ENCODE data around the gene PIEZO2.
"Not testable (repeated sequence)": the region's sequence is repeated elsewhere in the genome, so short reads cannot be mapped to it uniquely, and the experiment has no call there.

The PIEZO2 gene

DNA sequence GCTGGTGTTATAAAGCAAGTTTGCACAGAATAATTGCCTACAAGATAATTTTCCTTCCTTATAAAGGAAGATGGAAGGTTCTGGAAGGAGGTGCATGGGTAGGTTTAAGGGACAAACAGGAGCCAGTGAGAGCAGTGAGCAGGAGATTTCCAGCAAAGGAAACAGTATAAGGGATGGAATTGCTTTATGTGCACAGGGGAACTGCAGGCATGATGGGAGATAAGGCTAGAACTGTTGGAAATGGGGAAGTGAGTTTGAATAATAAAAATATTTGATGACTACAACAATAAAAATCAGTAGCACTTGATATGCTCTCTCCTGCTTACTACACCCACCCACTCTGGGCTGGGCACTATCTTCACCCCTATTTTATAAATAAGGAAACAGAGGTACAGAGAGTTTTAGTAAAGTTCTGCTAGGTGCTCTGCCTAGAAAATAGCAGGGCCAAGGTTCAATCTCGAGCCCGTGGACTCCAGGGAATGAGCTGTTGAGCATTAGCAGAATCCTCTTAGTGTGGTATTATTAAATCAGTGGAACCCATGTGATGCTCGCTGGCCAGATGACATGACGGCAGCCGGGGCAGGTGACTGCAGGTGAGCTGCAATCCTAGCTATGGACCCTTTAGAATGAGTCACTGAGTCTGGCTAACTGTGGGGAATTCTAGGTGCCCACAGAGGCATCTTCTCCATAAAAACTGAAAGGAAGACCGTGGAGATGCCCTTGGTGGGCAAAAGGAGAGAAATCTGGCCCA, 302.5 kb downstream of the PIEZO2 start:
- no peak for DNase-seq (ENCODE audit: low read depth)

DNA sequence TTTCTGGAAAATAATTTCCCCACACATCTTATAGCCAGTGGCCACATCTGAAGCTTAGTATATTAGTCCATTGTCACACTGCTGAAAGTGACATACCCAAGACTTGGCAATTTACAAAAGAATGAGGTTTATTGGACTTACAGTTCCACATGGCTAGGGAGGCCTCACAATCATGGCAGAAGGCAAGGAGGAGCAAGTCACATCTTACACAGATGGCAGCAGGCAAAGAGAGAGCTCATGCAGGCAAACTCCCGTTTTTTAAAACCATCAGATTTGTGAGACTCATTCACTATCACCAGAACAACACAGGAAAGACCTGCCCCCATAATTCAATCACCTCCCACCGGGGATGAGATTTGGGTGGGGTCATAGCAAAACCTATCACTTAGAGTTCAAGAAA, 303.3 kb downstream of the PIEZO2 start:
- not testable (repeated sequence) for DNase-seq (ENCODE audit: low read depth)

DNA sequence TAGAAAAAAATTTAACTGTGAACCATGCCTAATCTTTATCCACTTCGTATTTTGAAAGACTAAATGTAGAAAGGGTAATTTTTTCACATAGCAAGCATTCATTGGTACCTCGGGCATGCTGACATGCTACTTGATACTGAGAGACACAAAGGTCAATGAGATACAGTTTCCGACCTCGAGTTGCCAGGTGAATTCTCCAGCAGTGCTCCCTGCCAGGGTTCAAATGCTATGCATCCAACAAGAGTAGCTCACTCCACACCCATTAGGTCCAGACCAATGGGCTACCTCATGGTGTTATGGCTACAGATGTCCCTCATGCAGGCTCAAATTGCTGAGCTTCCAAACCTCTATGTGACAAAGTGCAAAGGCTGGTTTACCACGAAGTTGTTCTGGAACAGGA, 305.8 kb downstream of the PIEZO2 start:
- DNase-seq (ENCODE audit: low read depth), result no peak

DNA sequence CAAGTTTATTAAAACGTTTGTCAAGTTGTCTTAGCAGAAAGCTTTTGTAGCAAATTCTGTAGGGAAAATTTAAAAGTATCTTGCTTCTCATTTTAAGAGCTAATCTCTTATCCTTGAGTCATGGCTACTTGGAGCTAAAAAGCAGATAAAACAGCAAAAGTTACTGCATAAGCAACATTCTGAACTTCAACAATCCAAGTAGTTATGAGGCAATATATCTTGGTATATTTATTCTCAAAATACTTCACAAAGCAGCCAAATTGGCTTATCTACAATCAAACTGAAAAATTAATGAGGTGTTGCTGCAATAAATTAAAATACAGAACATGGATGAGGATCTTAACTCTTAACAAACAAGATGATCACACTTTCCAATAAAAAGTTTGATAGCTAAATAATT, 306.5 kb downstream of the PIEZO2 start:
- peak; percentile 83 for DNase-seq (ENCODE audit: low read depth)

DNA sequence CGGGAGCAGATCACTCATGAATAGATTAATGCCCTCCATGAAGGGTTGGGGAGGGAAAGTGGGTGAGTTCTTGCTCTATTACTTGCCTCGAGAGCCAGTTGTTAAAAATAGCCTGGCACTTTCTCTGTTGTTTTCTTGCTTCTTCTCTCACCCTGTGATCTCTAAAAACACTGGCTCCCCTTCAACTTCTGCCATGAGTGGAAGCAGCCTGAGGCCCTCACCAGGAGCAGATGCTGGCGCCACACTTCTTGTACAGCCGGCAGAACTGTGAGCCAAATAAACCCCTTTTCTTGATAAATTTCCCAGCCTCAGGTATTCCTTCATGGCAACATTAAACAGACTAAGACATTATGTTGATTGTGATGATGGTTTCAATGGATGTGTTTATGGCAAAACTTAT, 307.0 kb downstream of the PIEZO2 start:
- DNase-seq (ENCODE audit: low read depth), result no peak

DNA sequence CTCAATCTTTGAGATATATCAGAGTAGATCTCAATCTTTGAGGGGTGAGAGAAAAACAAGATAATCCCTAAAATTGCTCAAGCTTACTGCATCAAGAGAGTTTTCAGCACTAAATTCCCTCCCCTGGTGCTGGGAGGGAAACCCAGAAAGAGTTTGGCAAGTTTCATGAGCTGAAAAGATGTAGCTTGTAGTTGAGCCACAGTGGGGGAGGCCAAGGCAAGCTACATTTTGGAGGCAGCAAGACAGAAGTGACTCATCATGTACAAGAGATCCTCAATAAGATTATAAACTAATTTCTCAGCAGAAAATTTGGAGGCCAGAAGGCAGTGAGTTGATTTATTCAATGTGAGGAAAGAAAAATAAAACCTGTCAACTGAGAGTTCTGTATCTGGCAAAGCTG, 308.2 kb downstream of the PIEZO2 start:
- DNase-seq (ENCODE audit: low read depth), result peak; percentile 90

DNA sequence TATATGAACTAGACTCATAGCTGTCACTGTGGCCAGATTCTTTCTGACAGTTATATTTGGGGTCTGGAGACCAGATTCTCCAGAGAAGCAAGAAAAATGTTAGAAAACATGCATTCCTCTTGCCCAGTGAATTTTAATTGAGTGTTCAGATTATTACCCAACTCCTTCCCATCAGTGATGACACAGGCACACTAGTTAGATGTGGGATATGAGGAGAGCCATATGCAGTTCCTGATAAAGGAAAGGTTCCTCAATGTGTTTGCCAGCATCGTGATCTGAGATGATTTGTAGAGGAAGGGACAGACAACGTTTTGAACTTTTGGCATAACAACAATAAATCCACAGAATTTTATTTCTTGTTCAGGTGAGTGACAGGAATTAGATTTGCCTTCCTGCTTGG, 308.6 kb downstream of the PIEZO2 start:
- DNase-seq (ENCODE audit: low read depth), result peak; percentile 65

DNA sequence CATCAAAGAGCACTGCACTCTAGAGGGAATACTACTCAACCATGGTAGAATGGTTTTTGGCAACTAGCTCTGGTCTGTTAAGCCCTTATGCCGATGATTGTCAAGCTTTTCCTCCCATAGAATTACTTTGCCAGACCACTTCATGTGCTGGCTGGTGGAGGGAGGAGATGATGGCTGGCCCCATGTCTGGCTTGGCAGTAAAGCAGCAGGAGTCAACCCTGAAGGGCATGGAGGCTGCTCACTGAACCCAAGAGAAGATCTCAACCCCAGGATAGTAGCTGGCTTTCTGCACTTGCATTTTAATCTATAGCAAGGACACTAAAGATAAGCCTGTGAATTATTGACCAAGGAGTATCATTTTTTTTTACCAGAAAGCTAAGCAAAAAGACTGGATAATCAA, 309.9 kb downstream of the PIEZO2 start:
- DNase-seq (ENCODE audit: low read depth), result no peak

DNA sequence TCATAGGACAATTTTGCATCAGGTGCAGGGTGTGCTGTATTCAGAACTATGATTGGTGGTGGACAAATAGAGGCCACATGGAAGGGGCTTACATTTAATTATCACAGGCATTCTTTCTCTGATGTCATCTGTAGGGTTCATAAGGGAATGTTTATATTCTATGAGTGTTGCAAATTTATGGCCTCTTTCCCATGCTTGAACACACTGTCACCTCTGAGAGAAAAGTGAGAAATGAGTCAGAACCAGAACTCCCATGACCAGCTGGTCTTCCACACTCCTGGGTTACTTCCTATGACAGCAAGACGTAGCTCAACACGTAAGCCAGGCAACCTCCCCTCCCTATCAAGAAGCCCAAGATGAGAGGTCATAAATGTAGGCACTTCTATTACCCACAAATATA, 310.8 kb downstream of the PIEZO2 start:
- DNase-seq (ENCODE audit: low read depth), result peak; percentile 61

DNA sequence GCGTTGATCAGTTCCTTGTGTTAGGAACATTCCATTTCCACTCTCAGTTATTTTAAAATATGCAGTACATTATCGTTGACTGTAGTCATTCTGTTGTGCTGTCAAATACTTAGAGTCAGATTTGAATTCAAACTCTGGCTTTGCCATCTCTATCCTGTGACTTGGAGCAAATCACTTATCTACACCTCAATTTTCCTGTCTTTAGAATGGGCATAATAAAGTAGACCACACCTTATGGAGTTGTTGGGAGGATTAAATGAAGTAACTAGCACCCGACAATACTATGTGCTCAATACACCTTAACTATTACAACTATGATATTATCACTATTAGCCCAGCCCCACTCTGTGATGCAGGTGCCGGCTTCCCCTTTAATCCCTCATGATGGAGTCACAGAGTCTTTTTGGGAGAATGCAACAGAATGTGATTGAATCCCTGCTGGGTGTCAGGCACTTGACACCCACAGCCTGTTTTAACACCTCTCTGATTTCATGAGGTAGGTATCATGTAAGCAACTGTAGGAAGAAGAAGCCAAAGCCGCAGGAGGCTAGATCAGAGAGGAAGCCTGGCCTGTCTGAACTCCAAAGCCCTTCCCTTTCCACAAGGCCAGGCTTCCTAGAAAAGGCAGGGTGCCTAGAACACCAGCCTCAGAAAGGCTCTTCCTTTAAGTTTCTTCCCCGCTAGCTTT, 315.1 kb downstream of the PIEZO2 start:
- no peak for DNase-seq (ENCODE audit: low read depth)

DNA sequence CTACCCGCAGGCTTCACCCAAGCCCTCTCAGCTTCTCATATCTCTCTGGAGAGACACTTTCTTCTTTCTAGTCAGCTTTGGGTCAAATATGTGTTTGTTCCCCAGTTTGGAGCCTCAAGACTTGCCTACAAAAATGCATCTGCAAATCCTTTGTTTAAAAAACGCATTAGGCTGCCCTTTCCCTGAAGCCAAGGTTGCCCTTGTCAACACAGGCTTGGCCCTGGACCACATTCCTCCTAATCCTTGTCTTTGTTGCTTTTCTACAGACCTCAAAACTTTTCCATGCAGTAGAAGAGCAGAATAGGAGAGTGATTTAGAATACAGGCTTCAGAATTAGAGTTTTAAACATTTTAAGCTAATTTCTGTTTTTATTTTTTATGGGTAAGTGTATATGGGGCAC, 315.7 kb downstream of the PIEZO2 start:
- DNase-seq (ENCODE audit: low read depth), result no peak

DNA sequence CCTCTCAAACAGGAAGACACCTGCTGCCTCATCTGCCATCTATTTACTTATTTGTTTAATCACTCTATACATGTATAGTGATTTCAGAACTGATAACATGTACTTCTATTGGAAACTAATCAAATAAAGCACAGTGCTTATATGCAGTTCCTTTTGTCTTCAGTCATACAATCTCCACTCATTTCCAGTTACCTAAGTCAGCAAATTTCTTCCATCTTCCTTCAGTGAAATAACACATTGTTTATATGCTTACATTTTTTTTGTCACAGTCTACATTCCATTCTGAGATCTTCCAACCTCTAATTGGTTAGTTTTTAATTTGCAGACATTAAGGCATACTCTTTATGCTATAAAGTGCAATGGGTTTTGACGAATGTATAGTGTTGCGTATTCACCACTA, 323.0 kb downstream of the PIEZO2 start:
- no peak for DNase-seq (ENCODE audit: low read depth)

DNA sequence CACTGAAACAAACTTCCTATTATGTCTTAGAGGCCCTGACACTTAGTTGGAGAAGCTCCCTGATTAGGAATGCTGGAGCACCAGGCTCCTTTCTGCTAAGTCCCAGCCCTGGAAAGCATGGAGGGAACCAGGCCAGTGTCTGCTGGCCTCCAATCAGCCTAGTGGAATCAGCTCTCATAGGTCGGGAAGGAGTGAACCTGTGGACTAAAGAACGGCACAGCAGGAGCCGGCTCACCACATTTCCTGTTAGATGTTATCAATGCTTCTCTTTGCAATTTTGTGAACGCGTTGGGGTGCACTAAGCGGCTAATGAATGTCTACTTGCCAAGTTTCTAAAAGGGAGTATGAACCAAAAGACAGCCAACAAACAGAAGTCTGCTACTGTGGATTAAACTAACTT, 326.9 kb downstream of the PIEZO2 start:
- no peak for DNase-seq (ENCODE audit: low read depth)

DNA sequence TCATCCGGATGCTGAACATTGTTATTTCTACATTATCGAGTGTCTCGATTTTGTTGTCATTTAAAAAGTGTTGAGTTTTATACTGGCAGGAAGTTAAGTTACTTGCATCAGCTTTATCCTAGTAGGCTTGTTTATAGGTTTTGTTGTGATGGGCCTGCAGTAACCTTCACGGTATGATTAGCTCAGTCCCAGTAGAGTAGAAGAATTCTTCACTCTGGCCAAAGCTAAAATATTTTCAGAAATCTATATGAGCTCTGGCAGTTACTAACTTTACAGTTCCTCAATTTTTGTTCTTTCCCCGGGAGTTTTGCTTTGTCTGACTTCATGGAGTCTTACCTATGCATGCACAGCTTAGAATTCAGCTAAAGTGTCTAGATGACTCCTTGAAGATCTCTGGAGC, 328.7 kb downstream of the PIEZO2 start:
- DNase-seq (ENCODE audit: low read depth), result no peak

DNA sequence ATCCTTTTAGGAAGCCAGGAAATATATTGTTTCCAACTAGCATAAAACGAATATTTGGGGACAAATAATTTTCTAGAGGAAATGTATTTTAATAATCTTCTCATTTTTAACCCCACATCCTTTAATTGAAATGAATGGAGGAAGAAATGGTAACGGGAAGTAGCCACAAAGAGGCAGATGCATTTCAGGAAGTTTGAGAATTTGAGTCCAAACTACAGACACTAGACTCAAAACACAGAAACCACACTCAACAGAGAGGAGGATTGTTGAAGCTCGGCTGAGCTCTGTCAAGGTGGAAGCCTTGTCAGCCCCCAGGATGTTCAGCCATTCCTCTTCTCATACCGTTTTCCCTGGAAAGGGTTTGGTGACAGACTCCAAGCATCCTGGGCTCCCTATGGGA, 335.0 kb downstream of the PIEZO2 start:
- DNase-seq (ENCODE audit: low read depth), result no peak

DNA sequence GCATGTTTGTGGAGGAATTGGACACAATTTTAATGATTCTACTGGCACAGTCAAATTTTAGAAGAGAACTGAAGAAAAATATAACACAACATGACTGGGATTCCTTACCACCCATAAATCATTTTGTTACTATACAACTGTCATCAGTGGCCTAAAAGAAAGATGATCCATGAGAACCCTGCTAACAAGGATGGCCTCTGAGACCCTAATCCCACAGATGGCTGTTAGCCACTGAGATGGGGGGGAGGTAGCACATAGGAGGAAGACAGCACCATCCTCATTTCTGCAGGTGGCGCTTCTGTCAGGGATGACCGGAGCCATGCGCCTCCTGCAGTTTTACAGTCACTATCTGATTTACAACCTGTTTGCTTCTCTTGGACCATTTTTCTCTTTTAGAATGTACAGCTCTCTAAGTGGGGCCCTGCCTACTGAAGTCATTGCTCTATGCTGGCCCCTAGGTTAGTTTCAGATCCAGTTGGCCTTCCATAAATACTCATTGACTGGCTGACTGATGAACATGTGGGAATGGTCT, 343.7 kb downstream of the PIEZO2 start:
- DNase-seq (ENCODE audit: low read depth), result no peak

DNA sequence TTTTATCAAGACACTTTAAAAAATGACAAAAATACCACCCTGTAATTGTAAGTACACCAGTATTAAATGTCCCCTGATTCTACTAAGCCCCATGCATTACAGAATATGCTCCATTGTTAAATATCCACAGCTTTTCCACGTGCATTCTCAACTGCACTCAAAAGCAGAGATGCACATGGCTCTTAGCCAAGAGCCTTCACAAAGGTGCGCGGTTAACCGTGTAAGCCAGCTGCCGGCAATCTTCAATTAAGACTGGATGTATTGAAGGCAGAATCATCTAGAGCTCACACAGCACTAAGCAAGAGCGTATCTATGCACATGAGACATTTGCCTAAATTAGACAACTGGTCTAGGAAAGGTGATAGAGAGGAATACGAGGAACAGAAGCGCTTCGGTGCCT, 345.2 kb downstream of the PIEZO2 start:
- no peak for DNase-seq (ENCODE audit: low read depth)

DNA sequence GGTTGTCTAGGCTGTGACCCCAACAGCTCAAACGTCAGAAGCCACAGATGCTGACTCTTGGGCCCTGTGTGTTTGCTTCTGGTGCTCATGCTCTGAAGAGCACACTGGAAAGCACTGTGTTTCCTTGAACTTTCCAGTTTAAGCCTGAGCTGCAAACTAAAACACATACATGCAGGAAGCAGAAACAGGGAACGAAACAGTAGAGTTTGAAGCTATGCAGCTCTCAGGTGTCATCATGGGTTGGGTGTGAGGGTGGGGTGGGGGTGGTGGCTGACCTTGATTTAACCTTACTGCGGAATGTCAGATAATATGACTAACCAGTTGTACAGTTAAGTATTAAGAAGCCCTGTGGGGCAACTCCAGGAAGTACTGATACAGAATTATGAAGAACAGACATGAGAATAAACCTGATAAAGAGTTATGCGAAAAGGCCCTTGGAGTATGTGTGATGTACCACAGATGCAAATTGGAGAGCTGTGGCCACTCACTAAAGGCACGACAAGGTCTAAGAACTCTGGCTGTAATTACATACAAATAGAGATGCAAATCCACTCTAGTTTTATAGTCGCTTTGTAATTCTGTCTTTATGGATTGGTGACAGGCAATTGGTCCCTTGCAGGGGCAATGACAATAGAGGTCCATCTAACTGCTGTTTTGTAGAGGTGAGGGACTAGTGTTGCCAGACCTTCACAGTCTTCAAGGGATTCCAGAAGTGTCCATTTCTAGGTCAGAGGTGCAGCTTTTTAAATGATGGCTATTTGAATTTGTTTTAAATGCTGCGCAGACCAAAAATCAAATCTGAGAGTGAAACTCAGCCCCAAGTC, 350.4 kb downstream of the PIEZO2 start:
- DNase-seq (ENCODE audit: low read depth), result peak; percentile 92

DNA sequence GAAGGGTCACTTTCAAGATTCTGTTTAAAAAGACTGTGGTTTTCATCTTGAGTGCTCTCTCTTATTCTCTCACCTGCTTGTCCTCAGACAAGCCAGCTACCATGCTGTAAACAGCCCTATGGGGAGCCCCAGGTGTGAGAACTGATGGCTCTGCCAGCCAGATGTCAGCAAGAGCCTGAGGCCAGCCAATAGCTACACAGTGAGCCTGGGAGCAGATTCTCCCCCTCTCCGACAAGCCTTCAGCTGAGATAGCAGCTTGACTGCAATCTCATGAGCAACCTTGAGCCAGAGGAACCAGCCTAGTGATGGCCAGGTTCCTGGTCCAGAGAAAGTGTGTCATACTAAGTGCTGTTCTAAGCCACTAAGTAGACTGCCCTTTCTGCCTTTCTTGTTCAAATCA, 351.5 kb downstream of the PIEZO2 start:
- DNase-seq (ENCODE audit: low read depth), result peak; percentile 57

DNA sequence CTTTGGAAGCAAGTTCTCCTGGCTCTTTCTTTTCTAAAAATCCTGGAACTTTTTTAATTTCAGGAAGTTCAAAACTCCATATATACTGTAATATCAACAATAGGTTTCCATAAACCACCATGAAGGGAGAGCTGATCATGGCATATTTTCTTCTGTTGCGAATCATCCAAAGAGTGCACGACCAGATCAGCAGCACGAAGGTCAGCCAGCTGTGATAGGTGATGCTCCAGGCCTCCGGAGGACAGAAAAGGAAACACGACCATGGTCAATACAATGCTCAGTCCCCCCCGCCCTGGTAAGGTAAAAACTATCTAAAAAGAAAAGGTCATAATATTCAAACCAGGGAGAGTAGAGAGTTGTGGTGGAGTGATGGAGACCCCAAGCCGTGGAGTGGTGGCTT, 354.6 kb downstream of the PIEZO2 start:
- no peak for DNase-seq (ENCODE audit: low read depth)

DNA sequence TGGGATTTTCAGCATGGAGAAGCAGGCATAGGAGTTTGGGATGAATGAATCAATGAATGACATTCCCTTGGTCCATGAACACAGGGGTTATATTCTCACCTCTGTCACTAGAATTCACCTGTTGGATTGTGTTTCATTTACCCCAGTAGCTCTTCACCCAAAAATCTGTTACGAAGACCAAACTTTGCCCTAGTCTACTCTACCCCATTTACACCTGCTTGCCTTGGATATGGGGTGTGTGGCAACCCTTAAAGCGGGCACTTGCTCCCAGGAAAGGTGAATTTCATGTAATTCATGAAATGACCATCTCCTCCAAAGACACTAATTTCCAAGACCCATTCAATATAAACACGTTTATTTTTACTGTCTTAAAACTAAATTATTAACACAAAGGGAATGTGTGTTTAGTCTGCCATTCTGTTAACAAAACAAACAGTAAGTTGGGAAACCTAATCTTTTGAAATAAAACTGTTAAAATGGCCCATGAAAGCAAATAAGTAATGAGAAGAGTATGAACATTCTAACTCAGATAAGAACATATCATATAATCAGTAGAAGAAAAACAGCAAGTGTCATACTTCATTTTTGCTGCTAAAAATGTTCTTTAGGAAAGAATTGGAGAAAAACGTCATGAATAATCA, 355.5 kb downstream of the PIEZO2 start:
- DNase-seq (ENCODE audit: low read depth), result no peak

DNA sequence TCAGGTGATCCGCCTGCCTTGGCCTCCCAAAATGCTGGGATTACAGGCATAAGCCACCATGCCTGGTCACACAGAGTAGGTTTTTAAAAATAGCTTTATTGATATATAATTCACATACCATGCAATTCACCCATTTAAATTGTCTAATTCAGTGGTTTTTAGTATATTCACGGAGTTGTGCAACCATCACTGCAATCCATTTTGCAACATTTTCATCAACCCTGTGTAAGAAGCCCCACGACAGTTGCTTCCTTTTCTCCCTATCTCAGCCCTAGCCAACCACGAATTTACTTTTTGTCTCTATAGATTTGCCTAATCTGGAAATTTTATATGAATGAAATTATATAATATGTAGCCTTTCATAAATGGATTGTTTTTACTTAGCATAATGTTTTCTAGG, 357.2 kb downstream of the PIEZO2 start:
- DNase-seq (ENCODE audit: low read depth), result peak; percentile 66

Measured in amniotic epithelial cell (primary cell).